Endothelial cell of umbilical vein (primary cell): ENCODE measurements around the gene TFCP2.

Experiments used
- GATA2 ChIP-seq: IDR thresholded peaks from 2 replicates; pipeline ENCODE4 v1.7.0; 2011; ENCODE audit warnings: low read depth, mild to moderate bottlenecking, moderate library complexity, mixed read lengths, low read length; ENCODE audit not compliant: insufficient read length, insufficient read depth
- POLR2A ChIP-seq: IDR thresholded peaks from 2 replicates; pipeline ENCODE4 v1.6.1; 2012; ENCODE audit warnings: low read depth, mild to moderate bottlenecking, control low read depth, low read length
- TF ChIP-seq, protein P1 (sequence below): IDR thresholded peaks from 2 replicates; pipeline ENCODE4 v1.6.1; 2011; ENCODE audit not compliant: insufficient read depth, insufficient read length
- TF ChIP-seq, protein P2 (sequence below), 2 donors: IDR thresholded peaks; 1 replicate in 1 of 2; 2 replicates in 1 of 2; pipeline ENCODE4 v1.5.1; 2011; ENCODE audit warnings: low read length in 2 of 2, mild to moderate bottlenecking in 2 of 2, moderate library complexity in 2 of 2, control low read depth in 1 of 2, inconsistent platforms in 1 of 2, low read depth in 1 of 2; ENCODE audit not compliant: insufficient read depth in 1 of 2; ENCODE audit errors: extremely low read depth in 1 of 2

- TF ChIP-seq POLR2A (peak; percentile 36), GATA2 (no peak)
- TF ChIP-seq, protein P1, sequence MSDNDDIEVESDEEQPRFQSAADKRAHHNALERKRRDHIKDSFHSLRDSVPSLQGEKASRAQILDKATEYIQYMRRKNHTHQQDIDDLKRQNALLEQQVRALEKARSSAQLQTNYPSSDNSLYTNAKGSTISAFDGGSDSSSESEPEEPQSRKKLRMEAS = peak; percentile 46
- TF ChIP-seq, protein P2, sequence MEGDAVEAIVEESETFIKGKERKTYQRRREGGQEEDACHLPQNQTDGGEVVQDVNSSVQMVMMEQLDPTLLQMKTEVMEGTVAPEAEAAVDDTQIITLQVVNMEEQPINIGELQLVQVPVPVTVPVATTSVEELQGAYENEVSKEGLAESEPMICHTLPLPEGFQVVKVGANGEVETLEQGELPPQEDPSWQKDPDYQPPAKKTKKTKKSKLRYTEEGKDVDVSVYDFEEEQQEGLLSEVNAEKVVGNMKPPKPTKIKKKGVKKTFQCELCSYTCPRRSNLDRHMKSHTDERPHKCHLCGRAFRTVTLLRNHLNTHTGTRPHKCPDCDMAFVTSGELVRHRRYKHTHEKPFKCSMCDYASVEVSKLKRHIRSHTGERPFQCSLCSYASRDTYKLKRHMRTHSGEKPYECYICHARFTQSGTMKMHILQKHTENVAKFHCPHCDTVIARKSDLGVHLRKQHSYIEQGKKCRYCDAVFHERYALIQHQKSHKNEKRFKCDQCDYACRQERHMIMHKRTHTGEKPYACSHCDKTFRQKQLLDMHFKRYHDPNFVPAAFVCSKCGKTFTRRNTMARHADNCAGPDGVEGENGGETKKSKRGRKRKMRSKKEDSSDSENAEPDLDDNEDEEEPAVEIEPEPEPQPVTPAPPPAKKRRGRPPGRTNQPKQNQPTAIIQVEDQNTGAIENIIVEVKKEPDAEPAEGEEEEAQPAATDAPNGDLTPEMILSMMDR (IDR thresholded peaks at IDR 0.05; ENCODE audit: extremely low read depth in 1 of 2, insufficient read depth in 1 of 2, low read depth in 1 of 2, low read length in 2 of 2) = no peak
These were observed at the start of gene TFCP2 for GRCh38 chr12:51172515-51173431.
